GM18868 (cell line): ENCODE data around the gene CDK8.

Experiments
- ATAC-seq: cut with Tn5 transposase; IDR thresholded peaks from one replicate; pipeline ENCODE4 v1.9.1; 2021; ENCODE audit warnings: mild to moderate bottlenecking, moderate library complexity; ENCODE audit not compliant: unreplicated experiment

Gene CDK8

GRCh38 chr13:26379831-26380230 lies 125.9 kb downstream of the CDK8 start:
- ATAC-seq: no peak

GRCh38 chr13:26380930-26381329 lies 127.0 kb downstream of the CDK8 start:
- no peak for ATAC-seq

GRCh38 chr13:26382366-26382765 lies 128.4 kb downstream of the CDK8 start:
- no peak for ATAC-seq

- ATAC-seq: no peak
These were observed 128.9 kb downstream of the CDK8 start for GRCh38 chr13:26382835-26383234.

GRCh38 chr13:26384587-26384986 lies 130.7 kb downstream of the CDK8 start:
- ATAC-seq: no peak

GRCh38 chr13:26386026-26386425 lies 132.1 kb downstream of the CDK8 start:
- ATAC-seq: no peak

GRCh38 chr13:26390203-26390602 lies 136.3 kb downstream of the CDK8 start:
- ATAC-seq: no peak

GRCh38 chr13:26400545-26400944 lies 146.6 kb downstream of the CDK8 start:
- no peak for ATAC-seq

GRCh38 chr13:26401069-26401468 lies 147.1 kb downstream of the CDK8 start:
- no peak for ATAC-seq

- no peak for ATAC-seq
These were observed 147.7 kb downstream of the CDK8 start for GRCh38 chr13:26401578-26402021.

- no peak for ATAC-seq
These were observed 152.9 kb downstream of the CDK8 start for GRCh38 chr13:26406791-26407190.

GRCh38 chr13:26411206-26411605 lies 157.3 kb downstream of the CDK8 start:
- no peak for ATAC-seq

GRCh38 chr13:26412263-26412662 lies 158.3 kb downstream of the CDK8 start:
- no peak for ATAC-seq

GRCh38 chr13:26412936-26413716 lies 159.2 kb downstream of the CDK8 start:
- no peak for ATAC-seq

GRCh38 chr13:26420282-26420960 lies 166.5 kb downstream of the CDK8 start:
- no peak for ATAC-seq

- ATAC-seq: no peak
These were observed 168.1 kb downstream of the CDK8 start for GRCh38 chr13:26422036-26422435.

GRCh38 chr13:26423629-26424028 lies 169.7 kb downstream of the CDK8 start:
- no peak for ATAC-seq

- no peak for ATAC-seq
These were observed 170.3 kb downstream of the CDK8 start for GRCh38 chr13:26424181-26424580.

GRCh38 chr13:26425443-26426358 lies 171.8 kb downstream of the CDK8 start:
- no peak for ATAC-seq

GRCh38 chr13:26433776-26434175 lies 179.8 kb downstream of the CDK8 start:
- ATAC-seq: no peak

GRCh38 chr13:26435171-26435570 lies 181.2 kb downstream of the CDK8 start:
- ATAC-seq: no peak
